GM21529 (cell line): ENCODE measurements around the gene LRP1B.

Experiments
- ATAC-seq: cut with Tn5 transposase; IDR thresholded peaks from one replicate; pipeline ENCODE4 v1.9.1; 2021; ENCODE audit not compliant: unreplicated experiment

The LRP1B gene

DNA sequence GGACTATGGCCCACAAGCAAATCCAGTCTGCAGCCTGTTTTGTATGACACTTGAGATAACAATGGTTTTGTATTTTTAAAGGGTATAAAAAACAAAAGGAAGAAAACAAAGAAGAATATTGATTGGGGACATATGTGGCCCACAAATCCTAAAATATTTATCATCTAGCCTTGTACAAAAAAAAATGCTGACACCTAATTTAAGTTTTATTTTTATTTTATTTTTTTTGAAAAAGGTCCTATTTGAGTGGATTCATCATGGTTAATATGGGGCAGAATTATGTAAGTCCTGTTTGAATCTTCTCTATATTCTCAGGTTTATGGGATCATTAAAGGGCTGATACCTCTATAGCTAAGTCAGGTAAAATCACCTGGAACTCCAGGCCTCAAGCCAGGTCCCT, 525.7 kb downstream of the LRP1B start:
- no peak for ATAC-seq

DNA sequence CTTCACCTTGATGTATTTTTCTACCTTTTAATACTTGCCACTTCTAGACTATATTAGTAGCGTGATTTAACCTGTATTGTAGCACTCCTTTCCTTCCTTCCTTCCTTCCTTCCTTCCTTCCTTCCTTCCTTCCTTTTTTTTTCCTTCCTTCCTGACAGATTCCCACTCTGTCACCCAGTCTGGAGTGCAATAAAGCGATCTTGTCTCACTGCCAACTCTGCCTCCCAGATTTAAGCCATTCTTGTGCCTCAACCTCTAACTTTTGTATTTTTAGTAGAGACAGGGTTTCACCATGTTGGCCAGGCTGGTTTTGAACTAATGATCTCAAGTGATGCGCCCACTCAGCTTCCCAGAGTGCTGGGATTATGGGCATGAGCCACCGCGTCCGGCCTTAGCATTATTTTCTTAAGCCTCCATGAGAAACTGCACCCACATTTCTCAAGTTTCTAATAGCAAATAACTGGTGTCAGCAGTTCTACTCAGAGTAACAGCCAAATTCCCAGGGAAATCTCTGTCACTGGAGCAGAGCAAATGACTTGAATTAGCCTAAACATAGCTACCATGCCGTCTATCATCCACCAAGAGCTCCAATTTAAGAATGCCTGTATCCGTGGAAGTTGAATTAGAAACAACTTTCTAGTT, 529.2 kb downstream of the LRP1B start:
- no peak for ATAC-seq

DNA sequence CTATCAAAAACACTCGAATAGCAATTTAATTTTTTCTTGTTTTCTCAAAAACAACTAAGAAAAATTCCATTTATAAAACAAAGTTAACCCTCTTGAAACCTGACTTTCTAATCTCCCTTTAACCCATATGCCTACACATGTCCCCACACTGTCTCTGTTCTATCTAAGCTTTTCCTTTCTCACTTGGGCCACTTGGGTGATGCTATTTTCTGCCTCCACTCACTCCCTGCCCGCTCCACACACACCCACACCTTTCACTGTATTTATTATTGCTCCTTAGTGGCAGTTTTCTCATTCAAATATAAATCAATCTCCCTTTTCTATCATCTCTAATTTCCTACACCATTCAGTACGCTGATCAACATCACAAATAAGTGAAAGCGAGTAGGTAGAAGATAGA, 531.1 kb downstream of the LRP1B start:
- no peak for ATAC-seq

DNA sequence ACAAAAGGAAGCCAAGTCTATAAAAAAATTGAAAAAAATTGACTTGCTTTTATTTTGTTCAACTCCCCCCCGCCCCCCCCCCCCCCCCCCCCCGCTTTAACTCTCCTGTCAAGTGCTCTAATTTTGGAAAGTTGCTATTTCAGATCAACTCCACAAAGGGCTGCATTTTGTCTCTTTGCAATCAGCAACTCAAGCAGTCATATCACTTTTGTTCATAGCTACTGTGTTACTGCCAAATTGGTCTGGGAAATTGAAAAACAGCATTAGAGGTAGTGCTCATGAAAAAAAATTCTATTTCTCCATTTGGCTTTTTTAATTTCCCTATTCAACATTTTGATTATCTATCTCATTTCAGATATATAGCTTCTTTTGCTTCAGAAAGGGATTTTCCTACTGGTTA, 531.8 kb downstream of the LRP1B start:
- ATAC-seq, result no peak

DNA sequence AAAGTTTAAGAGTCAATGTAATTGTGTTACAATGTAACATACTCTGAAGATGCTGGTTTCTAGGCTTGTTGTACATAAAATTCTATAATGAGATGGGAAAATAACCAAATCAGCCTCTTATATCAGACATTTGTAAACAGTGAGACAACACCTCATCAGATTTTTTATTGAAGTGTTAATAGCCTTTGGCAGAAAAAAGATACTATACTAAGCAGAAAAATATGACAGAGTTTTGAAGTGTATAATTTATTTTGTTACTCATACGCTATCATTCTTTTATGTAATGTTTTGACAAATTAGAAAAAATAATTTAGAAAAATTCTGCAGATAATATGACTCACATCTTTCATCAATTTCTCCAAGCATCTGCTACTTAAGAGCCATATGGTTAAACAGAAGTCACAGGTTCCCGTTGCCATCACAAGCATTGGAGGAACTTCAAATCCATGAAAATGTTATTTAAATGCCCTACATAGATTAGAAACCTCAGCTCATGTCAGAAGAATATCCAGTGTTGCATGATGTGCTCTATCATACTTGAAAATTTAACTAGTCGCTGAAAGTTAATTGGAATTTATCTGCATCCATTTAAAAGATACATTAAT, 535.4 kb downstream of the LRP1B start:
- ATAC-seq, result no peak

DNA sequence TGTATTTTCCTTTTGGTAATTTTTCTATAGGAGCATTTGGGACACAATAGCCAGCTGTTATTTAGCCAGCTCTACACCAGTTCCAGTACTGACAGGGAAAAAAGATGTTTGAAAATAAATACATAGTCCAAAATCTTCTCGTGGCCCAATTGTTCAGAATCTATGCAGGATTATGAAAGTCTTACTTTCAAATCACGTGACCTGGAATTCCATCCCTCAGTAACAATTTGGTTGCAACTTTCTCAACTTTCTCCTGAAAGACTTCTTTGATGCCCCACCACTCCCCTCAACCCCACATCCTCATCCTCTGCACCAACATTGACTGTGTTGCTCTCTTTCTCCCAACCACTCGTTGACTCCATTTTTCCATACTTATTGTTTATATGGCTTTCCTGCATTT, 539.0 kb downstream of the LRP1B start:
- ATAC-seq, result no peak

DNA sequence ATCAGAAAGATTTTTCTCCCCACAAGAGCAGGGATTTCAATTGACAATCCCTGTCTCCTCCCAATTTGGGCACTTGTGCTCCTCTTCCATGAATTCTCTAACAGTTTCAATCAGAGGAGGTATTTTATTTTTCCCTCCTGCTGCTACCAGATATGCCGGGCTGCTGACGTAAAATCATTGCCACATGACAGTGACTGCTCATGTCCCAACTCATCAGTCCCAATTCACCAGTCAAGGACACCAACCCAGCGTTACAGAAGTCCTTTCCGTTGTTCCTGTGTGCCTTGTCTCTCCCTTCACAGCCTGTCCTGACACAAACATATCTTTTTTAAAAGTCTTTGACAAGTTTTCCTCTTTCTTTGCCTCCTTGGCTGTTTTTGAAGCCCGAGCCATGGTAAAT, 540.2 kb downstream of the LRP1B start:
- no peak for ATAC-seq

DNA sequence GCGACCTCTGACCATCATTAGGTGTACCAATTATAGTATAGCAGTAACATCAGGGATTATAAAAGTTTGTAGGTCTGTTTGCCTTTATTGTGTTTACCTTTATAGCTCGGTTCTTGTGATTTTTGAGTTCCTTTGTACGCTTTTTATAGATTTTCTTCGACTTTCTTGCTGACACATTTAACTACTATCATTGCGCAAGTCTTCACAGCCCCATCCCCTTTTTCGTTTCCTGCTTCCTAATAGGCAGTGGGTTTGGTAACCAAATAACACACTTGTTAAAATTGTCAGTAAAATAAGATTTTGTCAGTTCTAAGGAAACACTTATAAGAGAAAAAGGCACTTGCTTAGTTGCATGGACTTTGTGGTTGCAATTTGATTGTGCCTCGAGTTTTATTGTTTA, 541.5 kb downstream of the LRP1B start:
- no peak for ATAC-seq

DNA sequence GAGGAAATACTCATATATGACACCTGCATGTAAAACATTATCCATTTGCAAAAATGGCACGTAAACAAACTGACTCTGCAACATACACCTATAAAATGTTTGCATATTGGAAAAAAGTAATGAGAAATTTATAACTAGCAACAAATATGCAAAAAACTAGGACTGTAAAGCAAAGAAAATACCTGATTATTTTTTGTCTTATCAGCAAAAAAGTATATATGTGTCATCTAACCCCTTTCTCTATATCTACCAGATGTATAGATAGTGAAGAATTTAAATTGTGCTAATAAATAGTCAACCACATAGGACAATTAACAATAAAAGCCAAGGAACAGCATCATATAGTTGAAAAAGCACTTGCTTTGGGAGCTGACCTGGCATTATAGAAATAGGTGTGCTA, 543.8 kb downstream of the LRP1B start:
- ATAC-seq, result no peak

DNA sequence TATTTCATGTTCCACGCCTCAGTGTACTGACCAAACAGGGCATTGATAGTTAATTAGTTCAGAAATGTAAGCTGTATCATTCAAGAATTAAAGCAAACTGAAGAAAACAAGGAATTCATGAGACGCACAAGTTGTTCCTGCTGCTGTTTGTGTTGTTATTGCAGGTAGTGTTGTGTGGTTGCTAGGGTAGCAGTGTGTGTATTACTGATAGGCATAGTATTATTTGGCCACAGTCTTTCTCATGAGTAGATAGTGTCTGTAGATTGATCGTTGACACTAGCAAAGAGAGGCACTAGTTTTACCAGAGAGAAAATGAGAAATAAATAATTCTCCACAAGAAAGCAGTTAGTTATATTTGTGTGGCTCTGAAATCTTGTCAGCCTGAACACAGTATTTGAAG, 548.6 kb downstream of the LRP1B start:
- no peak for ATAC-seq

DNA sequence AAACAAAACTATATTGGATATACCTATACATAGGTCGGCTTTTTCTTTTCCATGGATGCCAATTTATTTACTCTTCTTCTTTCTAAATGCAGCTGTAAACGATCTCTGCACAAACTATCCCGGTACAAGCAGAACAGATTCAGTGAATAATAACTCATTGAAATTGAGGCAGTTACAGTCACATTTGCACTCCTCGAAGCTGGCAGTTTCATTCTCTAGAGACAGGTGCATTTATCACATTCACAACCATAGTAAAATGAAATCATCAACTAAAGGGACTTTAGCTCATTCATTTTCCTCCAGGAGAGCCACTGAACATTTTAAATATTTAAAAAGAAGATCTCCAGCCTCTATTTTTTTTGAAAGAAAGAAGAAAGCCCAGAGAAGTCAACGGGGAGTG, 551.7 kb downstream of the LRP1B start:
- ATAC-seq, result no peak

DNA sequence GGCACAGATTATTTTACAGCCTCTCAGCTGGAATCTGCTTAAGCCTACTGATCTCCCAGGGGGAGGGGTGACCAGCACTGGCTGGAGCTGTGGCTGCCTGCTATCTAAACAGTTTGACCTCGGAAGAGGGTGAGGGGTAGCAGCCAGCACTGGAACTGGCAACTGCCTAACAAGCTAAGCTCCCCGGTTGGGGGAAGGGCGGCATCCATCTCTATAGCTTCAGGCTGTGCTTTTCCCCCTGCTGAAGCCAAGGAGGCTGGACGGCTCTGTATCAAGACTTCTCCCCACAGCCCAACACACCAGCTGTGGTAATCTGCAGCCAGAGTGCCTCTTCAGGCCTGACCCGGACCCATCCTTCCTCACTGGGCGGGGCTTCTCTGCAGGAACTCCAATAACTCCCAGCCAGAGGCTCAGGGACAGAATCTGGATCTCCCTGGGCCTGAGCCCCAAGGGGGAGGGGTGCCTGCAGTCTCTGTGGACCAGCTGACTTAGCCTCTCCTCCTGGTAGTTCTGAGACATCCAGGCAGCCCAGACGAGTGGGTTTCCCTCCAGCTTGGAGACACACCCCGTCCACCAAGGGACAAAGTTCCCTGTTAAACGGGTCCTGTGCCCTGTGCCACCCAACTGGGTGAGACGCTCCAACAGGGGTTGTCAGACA, 560.2 kb downstream of the LRP1B start:
- no peak for ATAC-seq

DNA sequence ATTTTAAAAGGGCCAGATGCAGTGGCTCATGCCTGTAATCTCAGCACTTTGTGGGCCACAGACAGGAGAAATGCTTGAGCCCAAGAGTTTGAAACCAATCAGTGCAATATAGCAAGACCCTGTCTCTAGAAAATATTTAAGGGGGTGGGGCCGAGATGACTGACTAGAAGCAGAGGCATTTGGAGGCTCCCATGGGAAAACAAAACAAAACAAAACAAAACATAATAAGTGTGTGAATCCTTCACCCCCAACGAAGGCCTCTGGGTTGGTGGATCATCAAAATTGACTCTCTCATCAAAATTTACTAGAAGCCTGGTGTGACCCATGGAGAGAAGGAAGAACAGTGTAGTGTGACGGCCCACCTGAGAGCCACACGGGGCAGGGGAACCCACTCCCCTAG, 560.9 kb downstream of the LRP1B start:
- no peak for ATAC-seq

DNA sequence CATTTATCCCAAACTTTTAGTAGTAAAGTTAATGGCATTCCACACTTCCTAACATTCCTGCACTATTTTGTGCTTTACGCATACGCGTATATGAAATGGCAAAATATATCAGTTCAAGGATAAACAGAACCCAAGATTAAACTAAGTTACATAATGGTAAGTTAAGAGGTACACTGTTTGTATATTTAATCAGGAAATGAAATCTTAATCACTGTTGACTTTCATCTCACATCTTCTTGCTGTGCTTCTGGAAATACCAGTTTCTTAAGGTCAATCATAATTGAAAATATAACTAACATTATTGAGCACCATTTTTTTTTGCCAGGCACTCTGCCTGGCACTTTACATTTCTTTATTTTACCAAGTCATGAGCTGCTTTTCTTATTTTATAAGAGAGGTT, 565.2 kb downstream of the LRP1B start:
- no peak for ATAC-seq

DNA sequence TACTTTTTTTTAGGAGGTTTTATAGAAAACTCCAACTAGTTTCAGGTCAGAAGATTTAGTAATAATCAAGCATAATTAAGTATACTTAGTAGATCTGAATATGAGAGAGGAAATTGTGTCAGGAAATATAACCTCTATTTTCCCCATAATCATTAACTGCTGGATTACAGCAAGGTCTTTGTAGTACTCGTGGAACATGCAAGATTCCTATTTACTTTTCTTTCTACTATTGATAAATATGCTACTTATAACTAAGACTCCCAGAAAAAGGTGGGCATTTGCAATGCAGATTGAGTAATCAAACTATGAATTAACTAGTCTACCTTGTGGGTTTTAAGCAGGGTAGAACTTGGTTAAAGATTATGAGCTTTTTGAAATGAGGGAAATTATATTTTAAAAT, 570.1 kb downstream of the LRP1B start:
- no peak for ATAC-seq

DNA sequence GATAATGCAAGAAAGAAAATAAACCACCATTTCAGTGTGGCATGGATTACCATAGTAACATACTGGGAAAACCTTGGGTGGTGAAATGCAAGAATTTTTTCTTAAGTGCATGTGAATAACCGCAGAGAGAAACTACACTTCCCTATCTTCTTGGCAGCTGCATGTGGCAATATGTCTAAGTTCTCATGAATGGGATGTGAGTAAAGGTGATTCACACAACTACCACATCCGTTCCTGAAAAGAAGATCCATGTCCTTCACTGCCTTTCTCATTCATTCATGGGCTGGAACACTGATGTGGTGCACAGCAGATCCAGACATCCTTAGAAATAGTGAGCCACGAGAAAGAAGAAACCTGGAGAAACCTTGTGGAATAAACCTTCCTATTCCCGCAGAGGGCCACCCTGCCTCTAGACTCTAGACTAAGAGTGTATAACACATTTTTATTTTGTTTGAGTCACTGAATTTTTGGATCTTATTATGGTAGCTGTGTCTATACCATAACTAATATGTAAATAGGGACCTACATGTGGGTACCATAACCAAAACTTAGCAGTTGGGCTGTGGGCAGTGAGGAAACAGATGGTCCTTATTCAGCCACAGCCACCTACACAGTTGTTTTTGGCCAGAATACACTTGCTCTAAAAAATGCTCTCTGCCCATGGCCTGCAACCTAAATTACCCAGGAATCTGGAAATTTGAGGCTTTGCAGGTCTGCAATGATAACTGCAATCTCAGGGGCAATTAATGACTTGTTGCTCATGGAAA, 573.3 kb downstream of the LRP1B start:
- ATAC-seq, result peak; percentile 58

DNA sequence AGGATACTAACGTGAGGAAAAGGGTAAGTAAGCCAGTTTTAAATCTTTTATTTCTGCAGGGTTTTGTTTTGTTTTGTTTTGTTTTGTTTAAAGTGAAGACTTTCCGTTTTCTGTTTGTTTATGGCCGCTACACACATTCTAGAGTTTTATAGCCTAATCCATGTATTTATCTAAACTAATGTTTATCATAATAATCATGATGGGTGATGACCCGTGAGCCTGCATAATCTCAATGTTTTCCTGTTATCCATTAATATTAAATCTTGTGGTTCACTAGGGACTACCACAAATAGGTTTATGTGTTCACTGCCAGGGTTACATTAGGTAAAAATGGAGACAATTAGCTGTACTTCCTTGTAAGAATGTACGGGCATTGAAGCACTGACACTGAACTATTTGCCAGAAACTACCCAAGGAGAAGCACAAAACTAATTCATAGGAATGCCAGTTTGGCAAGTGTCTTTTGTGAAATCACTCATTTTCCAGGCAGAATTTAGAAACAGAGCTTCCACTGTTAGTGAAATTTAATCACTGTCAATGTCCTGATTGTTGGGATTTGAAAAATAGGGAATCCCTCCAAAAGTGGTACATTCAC, 574.8 kb downstream of the LRP1B start:
- no peak for ATAC-seq

DNA sequence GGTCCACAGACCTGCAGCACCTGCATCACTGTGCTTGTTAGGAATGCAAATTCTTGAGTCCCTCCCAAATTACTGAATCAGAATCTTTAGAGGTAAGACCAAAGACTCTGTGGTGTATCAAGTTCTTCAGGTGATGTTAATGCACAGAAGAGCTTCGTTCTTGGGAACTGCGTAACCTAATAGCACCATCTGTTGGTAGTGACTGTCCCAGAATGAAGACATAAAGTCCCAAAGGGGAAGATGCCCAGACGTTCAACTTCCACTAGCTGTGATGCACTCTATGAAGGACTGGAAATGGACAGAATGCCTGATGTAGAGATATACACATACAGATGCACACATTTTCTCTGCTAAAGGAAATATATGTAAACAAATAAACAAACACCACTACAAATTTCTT, 576.0 kb downstream of the LRP1B start:
- ATAC-seq, result peak; percentile 73

DNA sequence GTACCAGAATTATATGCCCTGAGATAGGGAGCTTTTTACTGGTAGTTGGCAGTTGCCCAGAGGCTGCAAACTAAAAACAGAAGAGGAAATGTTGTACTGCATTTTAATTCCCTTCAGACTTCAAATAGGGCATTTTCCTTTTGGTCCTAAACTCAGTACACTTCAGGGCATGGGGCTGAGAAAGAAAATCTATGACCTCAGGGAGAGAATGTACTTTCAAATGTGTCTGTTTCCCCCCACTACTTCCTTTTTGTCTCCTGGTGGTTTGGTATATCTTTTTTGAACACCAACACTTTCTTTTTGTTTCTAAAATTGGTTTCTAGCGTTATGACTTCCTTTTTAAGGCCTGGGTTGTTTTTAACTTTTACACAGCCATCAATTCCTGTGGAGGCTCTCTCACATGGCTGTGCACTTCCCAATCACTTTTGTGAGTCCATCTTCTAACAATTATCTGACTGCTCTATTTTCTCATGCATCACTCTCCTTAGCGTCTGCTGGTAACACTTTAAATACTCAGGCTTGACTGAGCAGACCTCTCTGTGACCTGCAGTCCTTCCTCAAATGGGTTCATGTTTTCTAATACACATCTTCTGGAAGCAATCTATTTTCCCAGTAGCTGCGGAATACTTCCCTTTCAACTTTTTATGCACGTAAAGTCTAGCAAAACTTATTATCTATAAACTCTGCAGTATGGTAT, 596.0 kb downstream of the LRP1B start:
- peak; percentile 95 for ATAC-seq

DNA sequence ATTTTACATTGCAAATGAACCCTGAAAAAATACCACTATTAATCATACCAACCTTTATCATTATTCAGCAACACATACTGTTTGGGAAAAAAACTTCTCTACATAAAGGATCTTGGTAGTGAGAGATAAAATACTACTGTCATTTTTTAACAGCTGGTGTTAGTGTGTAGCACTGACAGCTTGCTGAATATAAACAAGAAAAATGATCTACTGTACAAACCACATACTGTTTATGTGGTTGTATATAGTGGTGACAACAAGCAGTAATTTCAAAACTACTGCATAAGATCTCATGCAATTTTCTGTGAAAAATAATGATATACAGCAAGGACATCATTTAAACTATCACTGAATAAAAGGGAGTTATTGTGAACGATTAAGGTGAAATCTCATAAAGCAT, 601.2 kb downstream of the LRP1B start:
- no peak for ATAC-seq

DNA sequence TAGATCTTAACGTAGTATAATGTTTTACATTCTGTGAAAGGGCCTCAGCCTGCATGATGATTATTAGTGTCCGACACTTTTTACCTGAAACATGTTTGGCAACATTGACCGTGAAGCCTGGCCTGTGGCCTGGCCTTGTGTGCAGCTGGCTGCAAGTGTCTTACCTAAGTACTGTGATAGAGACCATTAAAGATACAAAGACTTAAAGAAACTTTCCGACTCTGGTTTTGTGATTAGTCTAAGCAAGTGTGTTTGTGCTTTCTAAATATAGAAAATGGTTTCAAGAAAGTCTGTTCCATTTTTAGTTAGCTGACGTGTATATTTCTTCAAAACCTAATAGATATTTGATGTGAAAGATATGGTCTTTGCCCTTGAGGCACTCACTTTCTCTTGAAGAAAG, 601.8 kb downstream of the LRP1B start:
- peak; percentile 83 for ATAC-seq
